NCI-H1048 (cell line): ENCODE measurements around the gene TRIM5.
A peak's percentile ranks its signal among the peaks of the same experiment; 100 is the strongest.

Experiments used
- DNase-seq: peaks from one replicate; lab custom pipeline; 2025; lab: John Stamatoyannopoulos, UW

The TRIM5 gene

DNA sequence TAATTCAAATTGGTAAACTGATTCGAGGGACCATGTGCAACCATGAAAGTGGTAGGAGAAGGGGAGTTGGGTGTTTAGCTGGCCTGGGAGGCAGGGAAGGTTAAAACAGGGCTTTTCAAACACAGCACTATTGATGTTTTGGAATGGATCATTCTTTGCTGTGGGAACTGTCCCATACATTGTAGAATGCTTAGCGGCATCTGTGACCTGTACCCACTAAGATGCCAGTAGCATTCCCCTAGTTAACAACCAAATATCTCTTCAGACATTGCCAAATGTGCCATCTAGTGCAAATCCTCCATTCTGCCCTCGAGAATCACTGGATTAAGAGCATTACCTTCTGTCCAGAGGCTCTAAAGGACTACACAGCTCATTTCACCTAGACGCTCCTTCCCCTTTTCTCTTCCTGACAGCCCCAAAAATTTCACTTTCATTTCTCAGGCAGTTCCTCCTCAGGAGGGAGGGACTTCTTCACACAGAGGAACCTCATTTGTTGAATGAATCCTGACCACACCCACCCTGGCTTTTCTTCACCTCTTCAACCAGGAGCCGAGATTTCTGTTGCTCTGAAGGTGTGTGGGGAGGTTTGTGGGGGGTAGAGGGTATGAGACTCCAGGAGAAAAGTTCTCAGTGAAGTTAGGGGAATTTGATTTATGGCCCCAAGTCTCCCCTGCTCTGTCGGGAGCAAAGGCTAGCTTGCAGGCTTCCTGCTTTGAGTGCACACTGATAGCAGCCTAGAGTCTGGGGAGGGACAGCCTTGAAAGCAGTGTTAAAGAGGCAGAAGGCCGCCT, 60.2 kb downstream of the TRIM5 start, which contains the start of gene TRIM34:
TSS of gene TRIM34 (plus strand) at position 513 of the 791 bp plus-strand sequence. CDS start 7,331 bp downstream, outside the sequence.
- peak; percentile 18 for DNase-seq

GRCh38 chr11:5622802-5623201, 62.1 kb downstream of the TRIM5 start:
- DNase-seq: no peak

- DNase-seq: no peak
These were observed 63.3 kb downstream of the TRIM5 start for GRCh38 chr11:5621580-5621979.

GRCh38 chr11:5620651-5621521, 64.0 kb downstream of the TRIM5 start:
- no peak for DNase-seq

DNA sequence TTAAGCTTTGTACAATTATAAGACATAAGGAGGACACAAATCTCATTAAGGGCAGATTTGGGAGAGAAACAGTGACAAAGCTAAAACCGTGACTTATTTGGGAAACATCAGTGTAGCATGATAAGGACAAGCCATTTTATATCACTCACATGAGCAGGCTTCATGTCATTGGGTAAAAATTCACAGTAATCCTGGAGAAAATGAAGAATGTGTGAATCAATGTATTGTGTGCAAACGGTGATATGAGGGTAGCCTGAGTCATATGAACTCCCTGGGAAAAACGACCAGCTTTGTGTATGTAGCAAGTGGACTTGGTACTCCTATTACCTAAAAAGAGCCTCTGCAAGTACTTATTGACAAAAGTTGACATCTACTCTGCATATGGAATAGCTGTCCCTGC, 66.1 kb downstream of the TRIM5 start:
- no peak for DNase-seq
